Lower leg skin (tissue), 3 donors: Measurements from ENCODE around the gene COL15A1.

ENCODE experiments used
- CTCF ChIP-seq, 3 donors: fragments of 450-650 bp; IDR thresholded peaks; one replicate each; pipeline ENCODE4 v1.5.1; 2016; ENCODE audit warnings: antibody characterized with exemption in 3 of 3, mild to moderate bottlenecking in 3 of 3, moderate library complexity in 2 of 3
- POLR2A ChIP-seq, 2 donors: fragments of 450-650 bp; IDR thresholded peaks; one replicate each; pipeline ENCODE4 v1.6.1; 2016 to 2017; ENCODE audit warnings: antibody characterized with exemption in 2 of 2, mild to moderate bottlenecking in 1 of 2, moderate library complexity in 1 of 2

GRCh38 chr9:99070681-99071080, 127.0 kb downstream of the COL15A1 start:
- TF ChIP-seq POLR2A (IDR thresholded peaks at IDR 0.05) (no peak), CTCF (IDR thresholded peaks at IDR 0.05) (no peak)
